Subcutaneous adipose tissue (tissue), 4 donors: Measurements from ENCODE around the gene NUP160. TPM values are rescaled to one million over a fixed set of nuclear protein-coding genes. Genes with fewer than 3 reads are reported as not detected.

Experiments used
- total RNA-seq, 4 donors: library from RNA; depleted of rRNA; stranded (reverse); fragments of >200 nt; gene quantifications; one replicate each; pipeline ENCODE4 v1.1.0, GENCODE V29; 2016
- TF ChIP-seq, protein P1 (sequence below): fragments of 450-650 bp; IDR thresholded peaks from one replicate; pipeline ENCODE4 v1.5.1; 2016; ENCODE audit warnings: low read depth, mild to moderate bottlenecking, control low read depth, antibody characterized with exemption, moderate library complexity

NUP160 gene
- total RNA-seq, 4 donors from 2014 or later, result 27.7 to 33.9 (median 31.0) TPM

DNA sequence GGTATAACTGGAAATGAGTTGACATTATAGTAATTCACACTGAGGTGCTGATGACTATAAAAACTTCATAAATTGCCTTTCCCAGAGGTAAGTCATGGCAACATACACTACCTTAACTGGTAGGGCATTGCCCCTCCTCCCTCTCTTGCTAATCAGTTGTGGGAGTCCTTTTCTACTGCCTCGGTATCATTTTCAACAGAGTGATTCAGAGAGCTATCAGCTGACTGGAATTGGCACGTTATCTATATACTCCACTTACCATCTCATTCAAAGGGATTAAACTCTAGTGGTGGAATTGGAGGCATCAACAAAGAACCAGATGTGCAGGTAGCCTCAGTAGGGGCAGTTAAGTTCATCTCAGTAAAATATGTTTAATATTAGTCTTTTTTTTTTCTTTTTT, 8.0 kb upstream of the NUP160 start:
- TF ChIP-seq, protein P1, sequence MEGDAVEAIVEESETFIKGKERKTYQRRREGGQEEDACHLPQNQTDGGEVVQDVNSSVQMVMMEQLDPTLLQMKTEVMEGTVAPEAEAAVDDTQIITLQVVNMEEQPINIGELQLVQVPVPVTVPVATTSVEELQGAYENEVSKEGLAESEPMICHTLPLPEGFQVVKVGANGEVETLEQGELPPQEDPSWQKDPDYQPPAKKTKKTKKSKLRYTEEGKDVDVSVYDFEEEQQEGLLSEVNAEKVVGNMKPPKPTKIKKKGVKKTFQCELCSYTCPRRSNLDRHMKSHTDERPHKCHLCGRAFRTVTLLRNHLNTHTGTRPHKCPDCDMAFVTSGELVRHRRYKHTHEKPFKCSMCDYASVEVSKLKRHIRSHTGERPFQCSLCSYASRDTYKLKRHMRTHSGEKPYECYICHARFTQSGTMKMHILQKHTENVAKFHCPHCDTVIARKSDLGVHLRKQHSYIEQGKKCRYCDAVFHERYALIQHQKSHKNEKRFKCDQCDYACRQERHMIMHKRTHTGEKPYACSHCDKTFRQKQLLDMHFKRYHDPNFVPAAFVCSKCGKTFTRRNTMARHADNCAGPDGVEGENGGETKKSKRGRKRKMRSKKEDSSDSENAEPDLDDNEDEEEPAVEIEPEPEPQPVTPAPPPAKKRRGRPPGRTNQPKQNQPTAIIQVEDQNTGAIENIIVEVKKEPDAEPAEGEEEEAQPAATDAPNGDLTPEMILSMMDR, result no peak

DNA sequence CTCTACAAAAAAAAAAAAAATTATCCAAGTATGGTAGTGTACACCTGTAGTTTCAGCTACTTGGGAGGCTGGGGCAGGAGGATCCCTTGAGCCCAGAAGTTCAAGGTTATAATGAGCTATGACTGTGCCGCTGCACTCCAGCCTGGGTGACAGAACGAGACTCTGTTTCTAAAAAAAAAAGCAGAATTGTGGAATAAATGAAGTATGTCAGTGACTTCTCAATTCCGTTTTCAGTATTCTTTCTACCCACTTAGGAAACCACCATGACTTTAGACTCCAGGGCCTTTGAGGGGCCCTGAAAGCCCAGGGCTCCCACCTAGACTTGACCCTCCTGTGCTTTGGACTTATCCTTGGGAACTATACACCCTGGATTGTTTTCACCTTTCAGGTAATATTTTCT, 6.5 kb upstream of the NUP160 start:
- TF ChIP-seq, protein P1, result no peak

DNA sequence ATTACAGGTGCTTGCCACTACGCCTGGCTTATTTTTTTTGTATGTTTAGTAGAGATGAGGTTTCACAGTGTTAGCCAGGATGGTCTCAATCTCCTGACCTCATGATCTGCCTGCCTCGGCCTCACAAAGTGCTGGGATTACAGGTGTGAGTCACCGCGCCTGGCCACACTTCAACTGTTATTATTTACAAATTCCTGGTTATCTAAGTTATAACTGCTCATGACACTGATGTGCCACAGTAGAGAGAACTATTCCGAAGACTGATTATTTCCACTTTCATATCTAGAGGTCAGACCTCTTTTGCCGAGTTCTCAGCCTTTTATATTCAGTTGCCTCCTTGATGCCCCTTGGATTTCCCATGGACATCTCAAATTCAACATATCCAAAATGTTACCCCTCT, 3.9 kb upstream of the NUP160 start:
- TF ChIP-seq, protein P1, result no peak

DNA sequence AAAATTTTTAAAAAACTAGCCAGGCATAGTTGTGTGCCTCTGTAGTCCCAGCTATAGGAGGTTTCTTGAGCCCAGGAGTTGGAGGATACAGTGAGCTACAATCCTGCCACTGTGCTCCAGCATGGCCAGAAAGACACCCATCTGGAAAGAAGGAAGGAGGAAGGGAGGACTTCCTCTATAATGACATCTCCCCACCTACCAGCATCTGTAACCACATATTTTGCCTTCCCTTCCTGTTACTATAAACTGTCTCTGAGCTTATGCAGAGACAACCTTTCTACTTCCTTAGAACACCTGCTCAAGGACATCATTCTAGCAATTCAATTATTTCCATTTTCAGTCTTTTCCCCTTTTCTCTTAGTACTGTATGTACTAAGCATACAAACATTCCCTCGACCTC, 2.2 kb upstream of the NUP160 start:
- TF ChIP-seq, protein P1, result no peak

DNA sequence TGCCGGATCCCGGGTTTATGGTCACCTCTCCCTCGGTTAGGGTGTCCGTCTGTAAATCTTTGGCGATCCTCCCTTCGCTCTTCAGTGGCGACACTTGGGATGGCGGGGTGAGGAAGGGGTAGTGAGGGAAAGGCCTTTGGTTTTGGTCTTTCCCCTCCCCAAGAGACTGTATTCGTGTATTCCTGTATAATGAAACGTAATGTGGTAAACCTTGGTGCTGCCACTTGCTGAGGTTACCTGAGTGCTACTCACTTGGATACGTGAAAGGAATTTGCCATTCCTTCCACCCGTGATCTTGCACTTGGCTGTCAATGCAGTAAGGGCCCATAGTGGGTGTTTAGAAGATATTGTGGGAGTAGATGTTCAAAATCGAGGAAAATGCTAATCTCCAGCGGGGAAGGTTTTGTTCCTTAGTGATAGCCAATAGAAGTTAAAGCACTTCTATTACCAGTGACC, 578 bp upstream of the NUP160 start:
- TF ChIP-seq, protein P1, result no peak

DNA sequence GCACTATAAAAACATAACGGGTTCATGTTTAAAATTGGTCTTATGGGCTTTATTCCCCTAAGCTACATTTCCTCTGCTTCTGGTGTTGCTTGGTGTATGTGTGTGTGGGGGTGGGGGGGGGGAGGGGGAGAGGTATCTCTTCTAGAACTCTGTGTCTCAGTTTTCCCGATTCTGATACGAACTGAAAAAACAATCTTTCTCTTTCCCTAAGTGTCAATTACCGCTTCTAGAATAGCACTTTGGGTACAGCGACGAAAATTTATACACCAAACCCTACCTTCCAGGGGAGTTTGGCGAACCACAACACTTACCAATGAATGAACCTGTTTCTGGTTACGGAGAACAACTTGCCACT, 636 bp downstream of the NUP160 start:
- TF ChIP-seq, protein P1, result no peak

DNA sequence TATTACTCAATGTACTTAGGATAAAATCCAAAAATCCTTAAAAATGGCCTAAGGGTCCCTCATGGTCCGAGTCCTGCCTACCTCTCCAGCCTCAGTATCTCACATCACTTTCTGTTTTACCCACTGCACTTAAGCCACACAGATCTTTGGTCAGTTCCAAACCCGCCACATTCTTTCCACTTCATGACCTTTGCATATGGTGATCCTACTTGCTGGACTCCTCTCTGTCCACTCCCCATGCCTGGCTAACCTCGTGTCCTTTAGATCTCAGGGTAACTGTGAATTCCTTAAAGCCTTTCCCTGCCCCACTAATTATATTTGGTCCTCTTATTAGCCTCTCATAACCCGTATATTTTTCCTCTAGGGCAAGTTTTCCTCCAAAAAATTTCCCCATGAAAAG, 1.2 kb downstream of the NUP160 start:
- TF ChIP-seq, protein P1, result no peak
